DMS153 (cell line): ENCODE data around the gene STRA6.

Experiments used
- DNase-seq: peaks from one replicate; lab custom pipeline; 2025; lab: John Stamatoyannopoulos, UW

Gene STRA6

GRCh38 chr15:74202452-74203401 is at the start of gene STRA6:
Gene STRA6 (minus strand): TSS chr15:74202787. CDS start chr15:74202267, 520 bp downstream.
- peak; percentile 66 for DNase-seq

GRCh38 chr15:74252291-74252690 is 49.7 kb upstream of the STRA6 start:
- DNase-seq, result no peak

GRCh38 chr15:74251131-74251811 is 48.7 kb upstream of the STRA6 start:
- DNase-seq, result no peak

GRCh38 chr15:74250266-74250665 is 47.7 kb upstream of the STRA6 start:
- DNase-seq, result no peak

GRCh38 chr15:74245342-74245931 is 42.9 kb upstream of the STRA6 start:
- DNase-seq, result peak; percentile 80

- DNase-seq, result no peak
Measured at GRCh38 chr15:74244822-74245341, 42.3 kb upstream of the STRA6 start.

GRCh38 chr15:74243431-74243830 is 40.8 kb upstream of the STRA6 start:
- peak; percentile 22 for DNase-seq

- DNase-seq, result no peak
Measured at GRCh38 chr15:74242441-74243185, 40.0 kb upstream of the STRA6 start.

- DNase-seq, result no peak
Measured at GRCh38 chr15:74240897-74241614, 38.5 kb upstream of the STRA6 start.

GRCh38 chr15:74240002-74240568 is 37.5 kb upstream of the STRA6 start:
- DNase-seq, result peak; percentile 96

GRCh38 chr15:74239051-74239705 is 36.6 kb upstream of the STRA6 start:
- DNase-seq, result no peak

- DNase-seq, result peak; percentile 93
Measured at GRCh38 chr15:74235962-74236361, 33.4 kb upstream of the STRA6 start, which contains the start of gene CCDC33. Gene CCDC33 (plus strand): TSS chr15:74236326. CDS start chr15:74236720, 394 bp downstream.

- no peak for DNase-seq
Measured at GRCh38 chr15:74234598-74234875, 31.9 kb upstream of the STRA6 start.

GRCh38 chr15:74233851-74234597 is 31.4 kb upstream of the STRA6 start:
- DNase-seq, result no peak

GRCh38 chr15:74233373-74233772 is 30.8 kb upstream of the STRA6 start:
- DNase-seq, result no peak

- DNase-seq, result no peak
Measured at GRCh38 chr15:74231475-74231874, 28.9 kb upstream of the STRA6 start.

- no peak for DNase-seq
Measured at GRCh38 chr15:74229686-74230085, 27.1 kb upstream of the STRA6 start.

GRCh38 chr15:74228723-74229081 is 26.1 kb upstream of the STRA6 start:
- no peak for DNase-seq

- peak; percentile 29 for DNase-seq
Measured at GRCh38 chr15:74227968-74228722, 25.6 kb upstream of the STRA6 start.
